HFF-Myc (cell line): Measurements from ENCODE around the gene BATF2.

Experiments
- DNase-seq: peaks from one replicate; pipeline ENCODE4 v3.0.0-alpha.2; 2011; ENCODE audit warnings: low read depth; ENCODE audit errors: extremely low read depth
- H3K4me3 ChIP-seq: replicated peaks from 2 replicates; pipeline ENCODE4 v1.5.1; 2011; ENCODE audit warnings: low read depth, mild to moderate bottlenecking, control low read depth, low read length
- TF ChIP-seq, protein P1 (sequence below): IDR thresholded peaks from 2 replicates; pipeline ENCODE4 v1.5.1; 2012; ENCODE audit warnings: mild to moderate bottlenecking, low read depth, low read length, control low read depth; ENCODE audit errors: missing control alignments

BATF2 gene

GRCh38 chr11:65002706-65003105 is 5.9 kb upstream of the BATF2 start:
- TF ChIP-seq, protein P1, sequence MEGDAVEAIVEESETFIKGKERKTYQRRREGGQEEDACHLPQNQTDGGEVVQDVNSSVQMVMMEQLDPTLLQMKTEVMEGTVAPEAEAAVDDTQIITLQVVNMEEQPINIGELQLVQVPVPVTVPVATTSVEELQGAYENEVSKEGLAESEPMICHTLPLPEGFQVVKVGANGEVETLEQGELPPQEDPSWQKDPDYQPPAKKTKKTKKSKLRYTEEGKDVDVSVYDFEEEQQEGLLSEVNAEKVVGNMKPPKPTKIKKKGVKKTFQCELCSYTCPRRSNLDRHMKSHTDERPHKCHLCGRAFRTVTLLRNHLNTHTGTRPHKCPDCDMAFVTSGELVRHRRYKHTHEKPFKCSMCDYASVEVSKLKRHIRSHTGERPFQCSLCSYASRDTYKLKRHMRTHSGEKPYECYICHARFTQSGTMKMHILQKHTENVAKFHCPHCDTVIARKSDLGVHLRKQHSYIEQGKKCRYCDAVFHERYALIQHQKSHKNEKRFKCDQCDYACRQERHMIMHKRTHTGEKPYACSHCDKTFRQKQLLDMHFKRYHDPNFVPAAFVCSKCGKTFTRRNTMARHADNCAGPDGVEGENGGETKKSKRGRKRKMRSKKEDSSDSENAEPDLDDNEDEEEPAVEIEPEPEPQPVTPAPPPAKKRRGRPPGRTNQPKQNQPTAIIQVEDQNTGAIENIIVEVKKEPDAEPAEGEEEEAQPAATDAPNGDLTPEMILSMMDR = no peak
- no peak overlapping the region for H3K4me3 ChIP-seq
- no peak for DNase-seq

DNA sequence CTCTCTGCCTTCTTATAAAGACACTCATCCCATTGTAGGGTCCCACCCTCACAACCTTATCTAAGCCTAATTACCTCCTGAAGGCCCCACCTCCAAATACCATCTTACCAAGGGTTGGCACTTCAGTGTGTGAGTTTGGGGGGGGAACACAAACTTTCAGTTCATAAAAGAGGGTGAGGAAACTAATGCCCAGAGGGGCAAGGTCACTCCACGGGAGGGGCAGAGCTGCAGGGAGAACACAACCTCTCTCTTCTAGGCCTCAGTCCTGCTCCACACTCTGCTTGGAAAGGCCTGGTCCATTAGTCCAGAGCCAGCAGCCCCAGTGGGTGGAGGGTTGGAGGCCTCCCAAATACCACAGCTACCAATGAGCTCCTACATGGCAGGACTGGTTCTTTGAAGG is 2.7 kb upstream of the BATF2 start:
- no peak overlapping the region for H3K4me3 ChIP-seq
- no peak for DNase-seq
- TF ChIP-seq, protein P1 = no peak

GRCh38 chr11:64998690-64999431 is 2.1 kb upstream of the BATF2 start:
- DNase-seq = no peak
- H3K4me3 ChIP-seq = no peak overlapping the region
- TF ChIP-seq, protein P1 = no peak

DNA sequence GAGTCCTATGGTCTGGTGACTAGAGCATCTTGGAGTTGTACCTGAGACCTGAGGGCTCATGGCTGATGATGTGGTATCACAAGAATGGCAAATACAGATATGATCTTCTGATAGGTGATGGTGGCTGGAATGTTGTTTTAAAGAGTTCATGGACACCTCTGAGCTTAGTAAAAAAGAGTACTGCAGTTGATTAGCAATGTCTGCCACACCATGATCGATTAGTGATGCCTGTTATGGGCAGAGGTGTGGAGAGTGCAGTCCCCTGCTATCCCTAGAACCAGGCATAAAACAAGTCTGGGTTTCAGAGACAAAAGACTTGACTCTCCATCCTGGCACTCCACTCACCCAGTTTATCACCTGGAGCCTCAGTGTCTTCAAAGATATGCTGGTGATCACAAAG is 1.4 kb upstream of the BATF2 start:
- TF ChIP-seq, protein P1 = no peak
- H3K4me3 ChIP-seq = no peak overlapping the region
- no peak for DNase-seq

GRCh38 chr11:64996327-64996709 is 453 bp downstream of the BATF2 start:
- TF ChIP-seq, protein P1 = no peak
- peak overlapping the region; percentile 39 for H3K4me3 ChIP-seq
- DNase-seq = no peak

GRCh38 chr11:64994318-64994717 is 2.5 kb downstream of the BATF2 start:
- TF ChIP-seq, protein P1 = no peak
- H3K4me3 ChIP-seq = no peak overlapping the region
- DNase-seq = no peak
